Natural killer cell (primary cell): Measurements from ENCODE around the gene ESRRG. TPM values are rescaled to one million over a fixed set of nuclear protein-coding genes. Genes with fewer than 3 reads are reported as not detected.

Experiments
- ATAC-seq, 3 donors: fragments of 150-1000 bp in 2 of 3; fragments of 200-7000 bp in 1 of 3; cut with Tn5 transposase; 1 replicate in 1 of 3; 2 replicates in 2 of 3; pipeline ENCODE4 v1.10.0; 2021; ENCODE audit warnings: mild to moderate bottlenecking in 2 of 3, moderate library complexity in 2 of 3
- DNase-seq, 2 donors: peaks; one replicate each; pipeline versions ENCODE4 v3.0.0 to v3.0.0-alpha.2; 2013 to 2021; ENCODE audit warnings: mixed read lengths in 1 of 2
- H3K27ac ChIP-seq: one replicate; pipeline ENCODE4 v1.5.1; 2013; ENCODE audit warnings: mild to moderate bottlenecking, low read length
- H3K27me3 ChIP-seq: one replicate; pipeline ENCODE4 v1.6.1; 2013; ENCODE audit warnings: low read length; ENCODE audit not compliant: control insufficient read depth, insufficient read depth
- H3K36me3 ChIP-seq: one replicate; pipeline ENCODE4 v1.6.1; 2013; ENCODE audit warnings: low read length; ENCODE audit not compliant: control insufficient read depth, insufficient read depth
- H3K4me1 ChIP-seq: one replicate; pipeline ENCODE4 v1.6.1; 2013; ENCODE audit warnings: low read length; ENCODE audit not compliant: control insufficient read depth, insufficient read depth
- H3K4me3 ChIP-seq: one replicate; pipeline ENCODE4 v1.5.1; 2013; ENCODE audit warnings: low read length
- H3K9me3 ChIP-seq: one replicate; pipeline ENCODE4 v1.6.1; 2013; ENCODE audit warnings: low read length; ENCODE audit not compliant: control insufficient read depth, insufficient read depth
- H3K27ac Mint-ChIP-seq, 2 donors: one replicate each; pipeline ENCODE4 v1.8.0; 2022; ENCODE audit warnings: mild to moderate bottlenecking in 2 of 2, mixed read lengths in 2 of 2, moderate library complexity in 1 of 2
- H3K27me3 Mint-ChIP-seq, 2 donors: one replicate each; pipeline ENCODE4 v1.8.0; 2022; ENCODE audit warnings: low read depth in 2 of 2, mixed read lengths in 2 of 2
- H3K36me3 Mint-ChIP-seq: one replicate; pipeline ENCODE4 v1.8.0; 2022; ENCODE audit warnings: mixed read lengths
- H3K4me1 Mint-ChIP-seq, 2 donors: one replicate each; pipeline ENCODE4 v1.8.0; 2022; ENCODE audit warnings: mixed read lengths in 2 of 2
- H3K4me3 Mint-ChIP-seq: one replicate; pipeline ENCODE4 v1.8.0; 2022; ENCODE audit warnings: mild to moderate bottlenecking, moderate library complexity, mixed read lengths
- H3K9me3 Mint-ChIP-seq, 2 donors: one replicate each; pipeline ENCODE4 v1.8.0; 2022; ENCODE audit warnings: mixed read lengths in 2 of 2
- WGBS: methylation state at CpG from one replicate; pipeline ENCODE4 v1.1.7; 2013; ENCODE audit warnings: missing lambda C conversion rate; ENCODE audit not compliant: insufficient coverage; 5-methylcytosine and 5-hydroxymethylcytosine counted together
- intact Hi-C: fragments of 100-400 bp; cut with micrococcal nuclease; formaldehyde crosslinking; loops from one replicate; pipeline ENCODE4 v1.14.2; 2022
- total RNA-seq, 4 donors: library from RNA; stranded (reverse); fragments of 120-200 nt in 1 of 4; gene quantifications; one replicate each; pipeline versions ENCODE4 v1.2.3 to v1.2.4, GENCODE V29; 2013 to 2022
- TF ChIP-seq, protein P1 (sequence below): fragments of 200-600 bp; IDR thresholded peaks from one replicate; pipeline ENCODE4 v1.8.0; 2022; ENCODE audit warnings: antibody characterized with exemption

The ESRRG gene
- total RNA-seq, 3 donors from 2014 or later (not counting 1 experiment from before 2014, with no cell fraction given) = not detected

DNA sequence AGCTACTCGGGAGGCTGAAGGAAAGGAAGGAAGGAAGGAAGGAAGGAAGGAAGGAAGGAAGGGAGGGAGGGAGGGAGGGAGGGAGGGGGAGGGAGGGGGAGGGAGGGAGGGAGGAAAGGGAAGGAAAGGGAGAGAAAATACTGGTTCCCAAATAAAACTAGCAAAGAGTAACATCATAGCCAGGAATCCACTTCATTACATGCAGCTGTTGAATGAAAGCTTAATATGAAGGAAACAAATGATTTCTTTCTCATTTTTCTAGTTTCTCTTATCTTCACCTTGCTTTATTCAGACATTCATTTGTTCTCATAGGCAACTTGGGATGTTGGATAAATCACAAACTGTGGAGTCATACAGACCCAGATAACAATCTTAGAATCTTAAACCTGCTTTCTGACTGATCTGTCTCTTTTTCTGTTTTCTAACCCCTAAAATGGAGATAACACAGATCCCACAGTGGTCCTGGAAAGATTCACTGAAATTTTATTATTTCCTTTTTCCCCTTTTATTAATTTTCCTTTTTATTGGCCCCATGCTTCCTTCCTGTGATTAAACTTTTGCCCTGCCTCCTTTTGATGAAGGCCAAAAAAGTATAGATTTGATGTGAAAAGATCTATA lies 247.5 kb downstream of the ESRRG start:
- Mint-ChIP-seq H3K9me3 (peaks cover 12 to 19% of the 10 kb centered on the region in 2 donors), H3K36me3 (peaks cover 10% of the 10 kb centered on the region), H3K27ac (no peak overlapping the region), H3K4me1 (no peaks in the 10 kb centered on the region), H3K27me3 (no peaks in the 10 kb centered on the region), H3K4me3 (no peak overlapping the region)
- Histone ChIP-seq H3K27ac (no peak overlapping the region), H3K4me3 (no peak overlapping the region), H3K4me1 (no peaks in the 10 kb centered on the region), H3K27me3 (no peaks in the 10 kb centered on the region), H3K9me3 (no peaks in the 10 kb centered on the region), H3K36me3 (no peaks in the 10 kb centered on the region)
- no CpG with 5 or more reads among the region's 1 CpG for WGBS
- TF ChIP-seq, protein P1, sequence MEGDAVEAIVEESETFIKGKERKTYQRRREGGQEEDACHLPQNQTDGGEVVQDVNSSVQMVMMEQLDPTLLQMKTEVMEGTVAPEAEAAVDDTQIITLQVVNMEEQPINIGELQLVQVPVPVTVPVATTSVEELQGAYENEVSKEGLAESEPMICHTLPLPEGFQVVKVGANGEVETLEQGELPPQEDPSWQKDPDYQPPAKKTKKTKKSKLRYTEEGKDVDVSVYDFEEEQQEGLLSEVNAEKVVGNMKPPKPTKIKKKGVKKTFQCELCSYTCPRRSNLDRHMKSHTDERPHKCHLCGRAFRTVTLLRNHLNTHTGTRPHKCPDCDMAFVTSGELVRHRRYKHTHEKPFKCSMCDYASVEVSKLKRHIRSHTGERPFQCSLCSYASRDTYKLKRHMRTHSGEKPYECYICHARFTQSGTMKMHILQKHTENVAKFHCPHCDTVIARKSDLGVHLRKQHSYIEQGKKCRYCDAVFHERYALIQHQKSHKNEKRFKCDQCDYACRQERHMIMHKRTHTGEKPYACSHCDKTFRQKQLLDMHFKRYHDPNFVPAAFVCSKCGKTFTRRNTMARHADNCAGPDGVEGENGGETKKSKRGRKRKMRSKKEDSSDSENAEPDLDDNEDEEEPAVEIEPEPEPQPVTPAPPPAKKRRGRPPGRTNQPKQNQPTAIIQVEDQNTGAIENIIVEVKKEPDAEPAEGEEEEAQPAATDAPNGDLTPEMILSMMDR = no peak
- intact Hi-C loops = no loop called here
- DNase-seq (no peak), ATAC-seq (no peak)

DNA sequence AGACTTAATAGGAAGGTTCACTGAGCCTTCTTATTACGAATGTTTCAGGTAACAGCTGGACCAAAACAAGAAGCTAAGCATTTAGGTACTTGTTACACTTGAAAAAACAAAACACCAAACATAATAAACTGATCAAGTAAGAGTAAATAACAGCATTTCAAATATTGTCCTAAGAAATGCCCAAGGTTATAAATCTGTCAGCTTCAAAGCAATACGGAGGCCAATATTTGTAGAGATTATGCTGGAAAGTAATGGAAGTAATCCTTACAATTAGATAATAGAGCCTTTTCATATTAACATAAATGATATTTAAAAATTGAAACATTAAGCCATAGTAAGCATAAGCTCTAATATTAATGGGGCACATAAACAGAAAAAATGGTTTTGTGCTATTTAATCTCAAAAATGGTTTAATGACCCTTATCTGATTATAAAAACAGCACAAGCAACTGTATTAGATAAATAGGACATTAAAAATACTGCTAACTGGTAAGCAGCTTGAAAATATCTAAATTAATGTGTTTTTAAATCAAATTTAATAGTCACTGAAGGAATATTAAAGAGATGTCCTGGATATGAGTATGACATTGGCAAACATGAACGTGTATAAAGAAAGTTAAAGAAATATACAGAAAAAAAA lies 256.9 kb downstream of the ESRRG start:
- no peaks in the 10 kb centered on the region for H3K4me1 Mint-ChIP-seq
- no peaks in the 10 kb centered on the region for H3K27me3 Mint-ChIP-seq
- intact Hi-C loops = no loop called here
- no peak for ATAC-seq
- no peak for DNase-seq
- TF ChIP-seq, protein P1 = no peak
- H3K27ac Mint-ChIP-seq = no peak overlapping the region
- Histone ChIP-seq H3K9me3 (peaks cover 2% of the 10 kb centered on the region), H3K4me3 (no peak overlapping the region), H3K36me3 (no peaks in the 10 kb centered on the region), H3K27ac (no peak overlapping the region), H3K27me3 (no peaks in the 10 kb centered on the region), H3K4me1 (no peaks in the 10 kb centered on the region)
- no CpG with 5 or more reads among the region's 3 CpGs for WGBS
- peaks cover 4 to 6% of the 10 kb centered on the region in 2 donors for H3K9me3 Mint-ChIP-seq
- no peaks in the 10 kb centered on the region for H3K36me3 Mint-ChIP-seq
- no peak overlapping the region for H3K4me3 Mint-ChIP-seq

DNA sequence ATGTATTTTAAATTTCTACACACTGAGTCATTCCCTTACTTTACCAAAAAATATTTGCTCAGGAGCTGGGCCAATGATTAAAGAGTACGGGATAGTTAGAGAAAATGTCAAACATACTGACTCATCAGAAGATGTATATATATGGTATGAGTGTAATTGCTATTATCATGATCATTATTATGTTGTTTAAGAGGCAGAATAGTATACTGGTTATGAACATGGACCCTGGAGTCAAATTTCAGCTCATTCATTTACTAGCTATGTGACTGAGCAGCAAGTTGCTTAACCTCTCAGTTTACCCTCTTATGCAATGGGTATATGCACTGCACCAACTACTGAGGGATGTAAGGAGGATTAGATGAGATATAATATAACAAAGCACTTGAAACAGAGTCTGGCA lies 258.7 kb downstream of the ESRRG start:
- H3K9me3 ChIP-seq = peaks cover 2% of the 10 kb centered on the region
- DNase-seq (no peak), ATAC-seq (no peak)
- H3K27me3 ChIP-seq = no peaks in the 10 kb centered on the region
- H3K4me1 ChIP-seq = no peaks in the 10 kb centered on the region
- WGBS = no CpG with 5 or more reads among the region's 1 CpG
- H3K27ac ChIP-seq = no peak overlapping the region
- Mint-ChIP-seq H3K27me3 (no peaks in the 10 kb centered on the region), H3K4me1 (no peaks in the 10 kb centered on the region), H3K36me3 (peaks cover 6% of the 10 kb centered on the region), H3K9me3 (peaks cover 7 to 13% of the 10 kb centered on the region in 2 donors), H3K4me3 (no peak overlapping the region), H3K27ac (no peak overlapping the region)
- intact Hi-C loops = no loop called here
- H3K36me3 ChIP-seq = no peaks in the 10 kb centered on the region
- TF ChIP-seq, protein P1 = no peak
- no peak overlapping the region for H3K4me3 ChIP-seq
